HepG2 (cell line): ENCODE measurements around the gene PHLDB1. TPM values are rescaled to one million over a fixed set of nuclear protein-coding genes. Genes with fewer than 3 reads are reported as not detected.

ENCODE experiments used
- ATM ChIP-seq: fragments of 450-650 bp; IDR thresholded peaks from 2 replicates; pipeline ENCODE4 v1.7.1; 2017; ENCODE audit warnings: mild to moderate bottlenecking, borderline replicate concordance
- ATRX ChIP-seq: sonication (generic); formaldehyde crosslinking; IDR thresholded peaks from 2 replicates; pipeline ENCODE4 v1.4.0; 2020; ENCODE audit warnings: missing genetic modification reagents, borderline replicate concordance
- CREBL2 ChIP-seq: sonication (generic); formaldehyde crosslinking; IDR thresholded peaks from 2 replicates; pipeline ENCODE4 v1.8.1; 2023; ENCODE audit warnings: missing genetic modification reagents, mild to moderate bottlenecking, borderline replicate concordance
- ELF3 ChIP-seq: IDR thresholded peaks from 2 replicates; pipeline ENCODE4 v1.6.1; 2016; ENCODE audit warnings: missing genetic modification reagents, missing compliant biosample characterization
- ESRRA ChIP-seq: sonication (generic); formaldehyde crosslinking; IDR thresholded peaks from 2 replicates; pipeline ENCODE4 v1.5.1; 2020; ENCODE audit warnings: mild to moderate bottlenecking, low read depth, missing genetic modification reagents
- HNRNPK ChIP-seq: fragments of 200-400 bp; formaldehyde crosslinking; IDR thresholded peaks from 2 replicates; pipeline ENCODE4 v1.6.1; 2018; ENCODE audit warnings: low read length, low read depth, moderate library complexity, mild to moderate bottlenecking; ENCODE audit not compliant: poor library complexity, severe bottlenecking
- PAXIP1 ChIP-seq: sonication (generic); formaldehyde crosslinking; conservative IDR thresholded peaks from 2 replicates; pipeline ENCODE4 v1.4.0; 2020; ENCODE audit warnings: mild to moderate bottlenecking, missing genetic modification reagents, moderate library complexity
- PHF5A ChIP-seq: IDR thresholded peaks from one replicate; pipeline ENCODE4 v1.6.1; 2018; ENCODE audit warnings: low read depth, missing genetic modification reagents; ENCODE audit not compliant: unreplicated experiment
- SMYD3 ChIP-seq: sonication (generic); formaldehyde crosslinking; IDR thresholded peaks from 2 replicates; pipeline ENCODE4 v1.8.1; 2023; ENCODE audit warnings: mild to moderate bottlenecking, missing genetic modification reagents
- SYNCRIP ChIP-seq: fragments of 200-400 bp; formaldehyde crosslinking; IDR thresholded peaks from 2 replicates; pipeline ENCODE4 v1.6.1; 2018; ENCODE audit warnings: mild to moderate bottlenecking, low read depth, low read length; ENCODE audit not compliant: insufficient read depth
- TBL1XR1 ChIP-seq: fragments of 150-350 bp; IDR thresholded peaks from 2 replicates; pipeline ENCODE4 v1.6.1; 2014; ENCODE audit warnings: borderline replicate concordance, low read length; ENCODE audit not compliant: partially characterized antibody
- TFDP1 ChIP-seq: IDR thresholded peaks from 2 replicates; pipeline ENCODE4 v1.6.1; 2016; ENCODE audit warnings: missing compliant biosample characterization, missing genetic modification reagents, borderline replicate concordance
- ZNF274 ChIP-seq: sonication (generic); formaldehyde crosslinking; IDR thresholded peaks from 2 replicates; pipeline ENCODE4 v1.5.1; 2020; ENCODE audit warnings: mild to moderate bottlenecking, missing genetic modification reagents
- ZNF382 ChIP-seq: sonication (generic); formaldehyde crosslinking; IDR thresholded peaks from 2 replicates; pipeline ENCODE4 v1.5.0; 2020; ENCODE audit warnings: missing genetic modification reagents, mild to moderate bottlenecking, borderline replicate concordance
- ZSCAN20 ChIP-seq: sonication (generic); formaldehyde crosslinking; IDR thresholded peaks from 2 replicates; pipeline ENCODE4 v1.4.0; 2020; ENCODE audit warnings: missing genetic modification reagents, mild to moderate bottlenecking, borderline replicate concordance
- ZSCAN21 ChIP-seq: sonication (generic); formaldehyde crosslinking; IDR thresholded peaks from 2 replicates; pipeline ENCODE4 v1.8.0; 2022; ENCODE audit warnings: mild to moderate bottlenecking, missing genetic modification reagents, moderate library complexity, borderline replicate concordance
- ZSCAN30 ChIP-seq: sonication (generic); formaldehyde crosslinking; IDR thresholded peaks from 2 replicates; pipeline ENCODE4 v1.5.0; 2020; ENCODE audit warnings: mild to moderate bottlenecking, missing genetic modification reagents
- polyA plus RNA-seq, 8 experiments: library from polyadenylated mRNA; depleted of rRNA in 3 of 8; stranded (reverse) in 7 of 8; unstranded in 1 of 8; fragments of >200 nt; fragmentation: Illumina TruSeq in 4 of 8; extraction: Trizol in 4 of 8; gene quantifications; 2 replicates each; pipeline versions ENCODE4 v1.2.1 to v1.2.3, GENCODE V29; 2011 to 2016; ENCODE audit warnings: low read depth in 4 of 8, missing spikeins in 1 of 8, mixed read lengths in 1 of 8; ENCODE audit not compliant: insufficient read depth in 1 of 8
- total RNA-seq, 5 experiments: library from RNA; depleted of rRNA; stranded (reverse); fragments of >200 nt; fragmentation: Illumina TruSeq; extraction: Trizol; gene quantifications; 2 replicates each; pipeline ENCODE4 v1.2.3, GENCODE V29; 2016; ENCODE audit warnings: low read depth in 1 of 5
- TF ChIP-seq, protein P1 (sequence below): IDR thresholded peaks from 2 replicates; pipeline ENCODE4 v1.6.1; 2016; ENCODE audit warnings: low read depth, borderline replicate concordance
- TF ChIP-seq, protein P2 (sequence below), 2 experiments: sonication (generic) in 1 of 2; formaldehyde crosslinking in 1 of 2; IDR thresholded peaks; 2 replicates each; pipeline versions ENCODE4 v1.4.0 to v1.6.1; 2016 to 2020; ENCODE audit warnings: borderline replicate concordance in 1 of 2, low read depth in 1 of 2, mild to moderate bottlenecking in 1 of 2, missing genetic modification reagents in 1 of 2

PHLDB1 gene
- total and polyA plus RNA-seq, 2 of the 13 experiments (the other 11 are each of a cell fraction or from before 2014, with no cell fraction given), result 13.8 to 14.2 TPM

GRCh38 chr11:118620529-118621070, 13.2 kb downstream of the PHLDB1 start (continued):
- TF ChIP-seq, protein P1, sequence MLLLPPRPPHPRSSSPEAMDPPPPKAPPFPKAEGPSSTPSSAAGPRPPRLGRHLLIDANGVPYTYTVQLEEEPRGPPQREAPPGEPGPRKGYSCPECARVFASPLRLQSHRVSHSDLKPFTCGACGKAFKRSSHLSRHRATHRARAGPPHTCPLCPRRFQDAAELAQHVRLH, result peak; percentile 81; the same call in 1 of the 2 replicates
- no peak for TF ChIP-seq PHF5A (CRISPR knock-in tag)
- TF ChIP-seq ZNF382 (CRISPR knock-in tag), result no peak
- TF ChIP-seq SYNCRIP, result no peak
- peak; percentile 69; the same call in 1 of the 2 replicates for TF ChIP-seq ELF3 (CRISPR knock-in tag)
- no peak for TF ChIP-seq ZSCAN20
- TF ChIP-seq ESRRA (CRISPR knock-in tag), result peak; percentile 87
- TF ChIP-seq ATM, result no peak
- TF ChIP-seq ZNF274, result no peak
- no peak for TF ChIP-seq TFDP1 (CRISPR knock-in tag)
- peak; percentile 72 for TF ChIP-seq PAXIP1 (CRISPR knock-in tag)
- no peak for TF ChIP-seq TBL1XR1
- no peak for TF ChIP-seq ZSCAN30 (CRISPR knock-in tag)
- no peak for TF ChIP-seq ZSCAN21
- no peak for TF ChIP-seq ATRX (CRISPR knock-in tag)
- TF ChIP-seq HNRNPK, result no peak
- no peak for TF ChIP-seq SMYD3 (CRISPR knock-in tag)
- TF ChIP-seq CREBL2, result no peak
- TF ChIP-seq, protein P2, sequence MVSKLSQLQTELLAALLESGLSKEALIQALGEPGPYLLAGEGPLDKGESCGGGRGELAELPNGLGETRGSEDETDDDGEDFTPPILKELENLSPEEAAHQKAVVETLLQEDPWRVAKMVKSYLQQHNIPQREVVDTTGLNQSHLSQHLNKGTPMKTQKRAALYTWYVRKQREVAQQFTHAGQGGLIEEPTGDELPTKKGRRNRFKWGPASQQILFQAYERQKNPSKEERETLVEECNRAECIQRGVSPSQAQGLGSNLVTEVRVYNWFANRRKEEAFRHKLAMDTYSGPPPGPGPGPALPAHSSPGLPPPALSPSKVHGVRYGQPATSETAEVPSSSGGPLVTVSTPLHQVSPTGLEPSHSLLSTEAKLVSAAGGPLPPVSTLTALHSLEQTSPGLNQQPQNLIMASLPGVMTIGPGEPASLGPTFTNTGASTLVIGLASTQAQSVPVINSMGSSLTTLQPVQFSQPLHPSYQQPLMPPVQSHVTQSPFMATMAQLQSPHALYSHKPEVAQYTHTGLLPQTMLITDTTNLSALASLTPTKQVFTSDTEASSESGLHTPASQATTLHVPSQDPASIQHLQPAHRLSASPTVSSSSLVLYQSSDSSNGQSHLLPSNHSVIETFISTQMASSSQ (IDR thresholded peaks at IDR 0.05; ENCODE audit: low read depth), result peak; percentile 28; the same call in 1 of the 2 replicates
- TF ChIP-seq, protein P2 (CRISPR knock-in tag; IDR thresholded peaks at IDR 0.05; ENCODE audit: borderline replicate concordance), result no peak; the same call in 1 of the 2 replicates
